Stimulated activated CD8-positive, alpha-beta memory T cell treated with anti-CD3 and anti-CD28 coated beads, Interleukin-12 subunit alpha, Interleukin-12 subunit beta, amount 100 ng/mL, for 24 hours (primary cell): Measurements from ENCODE around the gene KRTAP10-5.

Experiments used
- DNase-seq: peaks from one replicate; pipeline ENCODE4 v3.0.0-alpha.2; 2020; ENCODE audit errors: extremely low read depth

Gene KRTAP10-5

DNA sequence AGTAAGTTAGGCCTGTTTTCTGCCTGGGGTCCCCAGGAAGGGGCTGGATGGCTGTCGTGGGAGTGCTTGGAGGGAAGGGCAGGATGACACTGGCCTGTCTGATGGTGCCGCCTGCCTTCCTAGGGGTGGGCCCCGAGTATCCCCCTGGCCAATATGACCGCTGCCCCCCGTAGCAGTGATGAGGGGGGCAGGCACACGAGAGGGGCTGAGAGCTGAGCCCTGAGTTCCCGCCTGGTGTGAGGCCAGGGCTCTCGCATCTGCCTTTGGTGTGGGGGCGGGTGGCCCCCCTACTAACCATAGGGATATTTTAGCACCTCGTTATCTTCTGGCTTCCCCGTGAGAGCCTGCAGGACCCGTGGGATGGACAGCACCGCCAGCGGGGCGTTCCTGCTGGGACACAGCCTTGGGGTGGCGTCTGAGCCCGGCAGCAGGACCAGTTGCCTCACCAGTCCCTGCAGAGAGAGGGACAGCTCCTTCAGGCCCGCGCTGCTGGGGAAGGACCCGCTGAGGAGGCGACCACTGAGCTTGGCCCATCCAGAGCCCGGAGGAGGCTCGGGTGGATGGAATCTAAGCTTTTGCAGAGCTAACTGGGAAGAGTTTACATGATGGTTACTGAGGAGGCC is 50.8 kb downstream of the KRTAP10-5 start:
- DNase-seq: no peak
